Hindlimb muscle (tissue), 1 donor: ENCODE data around the gene CDKN1C. TPM values are rescaled to one million over a fixed set of nuclear protein-coding genes. Genes with fewer than 3 reads are reported as not detected.
A peak's percentile ranks its signal among the peaks of the same experiment; 100 is the strongest.

ENCODE experiments used
- DNase-seq: peaks from one replicate; pipeline ENCODE4 v3.0.0-alpha.2; 2013
- polyA plus RNA-seq: library from polyadenylated mRNA; unstranded; fragments of 120-200 nt; gene quantifications from one replicate; pipeline ENCODE4 v1.2.1, GENCODE V29; 2013; ENCODE audit not compliant: insufficient read length

The CDKN1C gene
- polyA plus RNA-seq, 1 donor: 250 TPM

- no peak for DNase-seq
Observed at GRCh38 chr11:2904153-2905052, 18.8 kb upstream of the CDKN1C start.

- no peak for DNase-seq
Observed at GRCh38 chr11:2903672-2904011, 18.1 kb upstream of the CDKN1C start.

GRCh38 chr11:2902784-2903671 is 17.5 kb upstream of the CDKN1C start:
- no peak for DNase-seq

DNA sequence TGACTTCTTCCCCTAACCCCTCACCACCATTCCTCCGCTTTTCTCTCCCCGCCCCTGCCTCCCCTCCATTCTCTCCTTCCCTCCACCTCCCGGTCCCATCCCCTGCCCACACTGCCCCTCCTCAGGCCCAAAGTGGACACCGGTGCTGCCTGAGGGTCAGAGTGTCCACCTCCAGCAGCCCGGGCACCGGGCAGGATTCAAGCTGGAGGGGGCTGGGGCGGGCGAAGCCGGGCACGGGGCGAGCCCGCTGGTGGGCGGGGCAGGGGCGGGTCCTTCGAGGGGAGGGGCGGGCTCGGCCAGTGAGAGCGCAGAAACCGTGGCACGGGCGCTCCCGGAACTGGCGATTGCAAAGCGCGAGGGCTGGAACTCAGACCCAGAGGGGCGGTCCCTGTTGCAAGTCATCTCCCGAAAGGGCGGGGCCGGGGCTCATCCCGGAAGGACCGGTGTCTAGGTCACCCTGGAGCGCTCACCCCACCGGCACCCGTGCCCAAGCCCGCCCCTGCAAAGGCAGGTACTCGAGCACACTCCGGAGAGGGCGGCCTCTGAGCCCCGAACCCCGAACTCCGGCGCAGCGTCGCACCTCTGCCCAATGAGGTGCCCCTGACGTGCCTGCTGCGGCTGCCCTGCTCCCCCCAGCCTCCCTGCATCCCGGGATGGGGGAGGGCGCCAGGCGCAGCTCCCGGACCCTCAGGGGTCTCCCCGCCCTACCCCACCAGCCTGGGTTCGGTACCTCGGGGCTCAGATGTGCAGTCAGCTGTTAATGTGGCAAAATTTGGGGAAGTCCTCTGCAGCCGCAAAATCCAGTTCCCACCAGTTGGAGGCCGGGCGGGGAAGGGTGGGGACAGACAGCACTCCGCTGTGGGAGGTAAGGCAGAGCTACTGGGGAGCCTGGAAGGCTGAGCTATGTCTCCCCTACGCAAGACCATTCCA is 16.5 kb upstream of the CDKN1C start:
- DNase-seq: peak; percentile 89

GRCh38 chr11:2901196-2901796 is 15.7 kb upstream of the CDKN1C start:
- no peak for DNase-seq

DNA sequence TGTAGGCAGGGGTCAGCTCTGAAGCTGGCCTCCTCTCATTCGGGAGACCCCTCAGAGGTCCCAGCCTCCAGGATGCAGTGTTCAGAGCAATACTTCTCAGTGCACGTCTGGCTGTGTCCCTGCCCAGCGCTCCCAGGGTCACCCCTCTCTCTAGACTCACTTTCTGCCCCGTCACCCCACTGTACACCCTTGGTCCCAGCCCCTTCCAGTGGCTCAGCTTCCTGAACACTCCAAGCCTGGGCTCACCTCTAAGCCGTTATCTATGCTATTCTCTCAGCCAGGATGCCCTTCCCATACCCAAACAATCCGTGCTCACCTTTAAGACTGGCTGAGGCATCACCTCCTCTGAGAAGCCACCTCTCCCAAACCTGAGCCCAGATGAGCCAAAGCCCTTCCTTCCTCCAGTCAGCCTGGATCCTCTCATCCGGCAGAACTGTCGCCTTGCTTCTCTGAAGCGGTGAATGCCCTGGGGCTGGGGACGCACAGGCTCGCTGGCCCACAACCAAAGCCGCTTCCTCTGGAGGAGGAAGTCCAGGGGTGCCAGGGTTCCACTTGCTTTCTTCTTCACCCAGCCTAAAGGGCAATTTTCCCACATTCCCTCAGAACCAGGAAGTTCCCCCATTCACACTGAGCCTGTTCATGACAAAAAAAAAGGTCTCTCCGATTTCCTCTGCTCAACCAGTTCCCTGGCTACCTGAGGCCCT is 13.7 kb upstream of the CDKN1C start:
- no peak for DNase-seq

- no peak for DNase-seq
Observed at GRCh38 chr11:2898366-2899079, 12.9 kb upstream of the CDKN1C start.

- no peak for DNase-seq
Observed at GRCh38 chr11:2897048-2897447, 11.5 kb upstream of the CDKN1C start.

- DNase-seq: no peak
Observed at GRCh38 chr11:2896047-2896446, 10.5 kb upstream of the CDKN1C start.

DNA sequence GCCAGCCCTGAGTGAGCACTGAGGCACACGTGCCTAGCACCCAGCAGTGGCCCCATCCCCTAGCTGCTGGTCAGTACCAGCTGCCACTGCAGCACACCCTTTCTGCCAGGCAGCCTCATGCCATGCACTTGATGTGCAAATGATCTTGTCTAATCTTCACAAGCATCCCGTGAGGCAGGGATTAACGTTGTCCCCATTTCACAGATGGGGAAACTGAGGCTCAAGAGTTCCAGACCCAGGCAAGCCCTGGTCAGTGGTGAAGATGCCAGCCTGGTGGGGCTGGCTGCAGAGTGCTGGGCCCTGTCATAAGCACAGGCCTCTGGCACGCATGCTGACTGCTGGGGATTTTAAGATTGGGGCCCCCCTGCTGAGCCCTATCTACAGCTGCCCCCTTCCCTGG is 8.4 kb upstream of the CDKN1C start:
- DNase-seq: no peak

DNA sequence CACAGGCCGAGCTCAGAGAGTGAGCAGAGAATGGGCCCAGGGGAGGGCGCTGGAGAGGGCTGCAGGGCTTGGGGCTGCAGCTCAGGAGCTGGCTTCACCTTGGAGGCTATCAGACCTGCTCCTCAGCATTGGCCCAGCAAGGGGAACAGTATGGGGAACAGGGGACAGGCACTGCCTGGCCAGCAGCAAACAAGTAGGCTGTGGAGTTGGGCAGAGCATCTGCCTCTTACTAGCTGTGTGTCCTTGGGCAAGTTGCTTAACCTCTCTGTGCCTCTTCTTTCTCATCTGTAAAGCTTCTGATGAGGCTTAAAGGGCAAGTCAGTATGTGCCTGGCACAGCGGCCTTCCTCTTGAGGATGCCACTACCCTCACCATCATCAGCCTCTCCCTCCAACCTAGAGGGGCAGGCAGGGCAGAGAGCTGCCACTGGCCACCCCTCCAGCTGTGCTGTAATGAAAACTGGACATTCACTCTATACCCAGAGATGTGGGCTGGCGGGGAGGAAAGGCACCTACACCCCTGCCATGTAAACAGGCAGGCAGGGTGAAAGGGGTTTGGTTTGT is 7.5 kb upstream of the CDKN1C start:
- DNase-seq: no peak

DNA sequence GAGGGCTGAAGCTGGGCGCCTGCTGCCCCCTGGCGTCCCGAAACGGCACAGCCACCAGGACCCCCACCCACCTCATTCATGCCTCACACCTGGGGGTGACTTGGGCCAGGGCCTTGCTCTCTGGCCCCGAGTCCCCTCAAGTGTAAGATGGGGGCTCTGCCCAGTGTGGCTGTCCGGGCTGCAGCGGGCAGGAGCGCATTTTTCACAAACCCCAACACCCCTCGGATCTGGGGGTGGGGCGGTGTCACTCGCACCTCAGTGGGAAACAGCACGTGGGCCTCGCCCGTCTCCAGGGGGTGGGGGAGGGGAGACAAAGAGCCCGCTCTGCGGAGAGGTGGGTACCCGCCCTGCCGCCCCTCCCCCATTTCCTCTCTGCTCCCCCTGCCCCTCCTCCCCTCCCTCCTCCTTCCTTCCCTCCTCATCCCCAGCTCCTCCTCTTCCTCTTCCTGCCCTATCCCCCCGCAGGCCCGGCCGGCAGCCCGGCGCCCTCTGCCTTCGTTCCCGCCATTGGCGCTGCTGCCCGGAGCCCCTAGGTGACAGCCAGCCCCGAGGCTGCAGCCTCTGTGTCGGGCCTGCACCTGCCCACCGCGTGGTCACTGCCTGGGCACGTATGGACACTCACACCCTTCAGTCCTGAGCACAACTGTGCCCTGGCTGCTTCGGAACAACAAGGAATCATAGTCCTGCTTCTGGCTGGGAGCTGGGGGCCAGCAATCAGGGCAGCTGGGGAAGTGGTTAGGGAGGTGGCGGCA is 6.8 kb upstream of the CDKN1C start:
- peak; percentile 78 for DNase-seq

DNA sequence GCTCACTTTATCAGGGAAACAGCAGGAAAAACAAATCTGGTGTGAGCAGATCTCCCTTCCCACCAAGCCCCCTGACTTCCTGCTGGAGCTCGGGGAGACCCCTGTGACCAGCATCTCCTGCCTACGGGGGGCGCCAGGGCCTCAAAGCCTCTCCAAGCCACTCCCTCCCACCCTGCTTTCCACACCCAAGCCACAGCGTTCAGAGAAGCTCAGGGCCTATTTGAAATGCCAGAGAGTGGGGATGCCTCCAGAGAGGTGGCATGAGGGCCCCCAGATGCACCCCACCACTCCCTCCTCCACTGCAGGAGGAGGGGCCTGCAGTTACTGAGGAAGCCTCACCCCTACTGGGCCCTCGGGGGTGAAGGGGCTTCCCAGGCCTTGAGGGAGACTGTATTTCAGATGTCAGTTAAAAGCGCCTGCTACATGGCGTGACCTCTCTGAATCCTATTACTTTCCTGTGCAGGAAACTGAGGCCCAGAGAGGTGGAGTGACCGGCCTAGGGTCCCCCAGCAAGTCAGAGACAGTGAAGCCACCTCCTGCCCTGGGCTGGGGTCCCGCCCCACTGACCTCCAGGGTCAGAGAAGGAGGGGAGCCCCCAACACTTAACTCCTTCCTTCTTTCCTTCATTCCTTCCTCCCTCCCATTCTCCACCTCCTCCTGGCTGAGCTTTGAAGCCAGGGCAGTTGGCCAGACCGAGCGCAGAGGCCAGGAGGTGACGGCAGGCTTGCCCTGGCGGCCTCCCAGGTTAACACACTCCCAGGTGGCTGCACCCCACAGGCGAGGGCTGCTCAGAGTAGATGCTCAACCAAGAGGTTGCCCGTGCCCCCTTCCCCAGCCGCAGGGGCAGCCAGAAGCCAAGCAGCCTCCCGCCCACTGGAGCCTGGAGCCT is 6.0 kb upstream of the CDKN1C start:
- DNase-seq: no peak

DNA sequence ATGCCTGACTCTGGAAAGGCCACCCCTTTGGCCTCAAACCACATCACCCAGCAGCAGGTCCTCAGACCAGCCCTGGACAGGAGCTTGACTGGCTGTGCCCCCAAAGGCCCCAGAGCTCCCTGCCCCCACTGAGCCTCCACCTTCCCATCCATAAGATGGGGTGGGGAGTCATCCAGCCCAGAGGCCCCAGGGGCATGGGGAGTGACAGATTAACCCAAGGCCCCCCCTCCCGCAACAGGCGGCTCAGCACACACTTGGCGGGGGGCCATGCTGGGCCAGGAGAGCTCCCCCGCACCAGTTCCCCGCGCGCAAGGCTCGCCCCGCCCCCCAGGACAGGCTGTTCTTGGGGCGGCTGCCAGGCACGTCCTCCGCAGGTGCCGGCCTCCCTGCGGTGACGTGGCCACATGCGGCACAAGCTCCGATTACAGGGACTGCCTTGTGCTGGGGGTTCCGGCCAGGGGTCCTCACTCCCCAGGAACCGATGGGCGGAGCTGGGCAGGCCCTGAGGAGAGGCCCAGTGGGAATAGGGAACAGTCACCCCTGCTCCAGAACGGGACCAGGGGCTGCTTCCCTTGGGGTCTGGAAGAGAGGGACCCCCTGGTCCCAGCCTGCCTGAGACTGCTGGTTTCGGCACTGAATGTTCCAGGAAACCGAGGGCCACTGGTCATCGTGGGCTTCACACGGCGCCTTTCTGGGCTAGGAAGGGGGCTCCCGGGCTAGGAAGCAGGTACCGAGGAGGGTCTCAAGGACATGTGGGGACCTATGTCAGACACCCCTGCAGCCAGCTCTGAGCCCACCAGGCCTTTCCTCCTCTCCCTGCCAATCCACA is 5.1 kb upstream of the CDKN1C start:
- DNase-seq: peak; percentile 80

DNA sequence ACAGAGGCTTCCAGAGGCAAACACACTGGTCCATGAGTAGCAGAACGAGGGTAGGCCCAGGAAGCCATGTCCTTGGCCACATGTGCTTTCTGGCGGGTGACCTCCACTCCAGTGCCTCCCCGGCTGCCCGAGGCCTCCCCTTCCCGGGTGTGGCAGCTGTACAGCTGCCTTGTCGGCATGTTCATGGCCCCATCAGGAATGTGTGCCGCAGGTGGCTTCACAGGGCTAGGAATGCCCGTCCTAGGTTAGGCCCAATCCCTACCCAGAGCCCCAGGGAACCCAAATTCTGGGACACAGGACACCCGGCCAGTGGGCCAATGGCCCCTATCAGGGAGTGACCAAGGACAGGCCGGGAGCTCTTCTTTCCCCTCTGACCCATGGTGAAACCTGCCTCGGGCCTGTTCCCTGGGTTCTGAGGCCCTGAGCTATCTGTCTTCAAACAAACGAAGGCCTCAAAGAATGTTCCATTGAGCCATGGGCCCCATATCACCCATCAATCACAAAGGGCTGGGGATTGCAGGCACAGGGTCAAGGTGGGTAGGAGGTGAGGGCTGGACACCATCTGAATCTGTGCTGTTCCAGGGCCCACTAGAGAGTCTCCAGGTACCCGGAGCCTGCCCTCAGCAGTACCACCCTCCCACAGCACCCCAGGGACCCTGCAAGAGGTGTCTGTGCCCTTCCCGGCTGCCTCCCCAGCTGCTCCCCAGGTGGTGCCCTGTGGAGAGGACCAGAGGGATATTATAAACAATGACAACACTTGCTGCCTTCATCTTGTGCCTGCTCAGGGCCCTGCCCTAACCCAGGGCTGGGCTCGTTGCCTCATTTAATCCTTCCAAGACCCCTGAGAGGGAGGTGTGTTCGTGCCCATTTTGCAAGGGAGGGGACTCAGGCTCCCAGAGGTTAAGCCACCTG is 4.0 kb upstream of the CDKN1C start:
- DNase-seq: no peak

- peak; percentile 84 for DNase-seq
Observed at GRCh38 chr11:2888266-2888968, 2.8 kb upstream of the CDKN1C start.
